ENCODE measurements around the gene TTBK2.

Gene TTBK2

DNA sequence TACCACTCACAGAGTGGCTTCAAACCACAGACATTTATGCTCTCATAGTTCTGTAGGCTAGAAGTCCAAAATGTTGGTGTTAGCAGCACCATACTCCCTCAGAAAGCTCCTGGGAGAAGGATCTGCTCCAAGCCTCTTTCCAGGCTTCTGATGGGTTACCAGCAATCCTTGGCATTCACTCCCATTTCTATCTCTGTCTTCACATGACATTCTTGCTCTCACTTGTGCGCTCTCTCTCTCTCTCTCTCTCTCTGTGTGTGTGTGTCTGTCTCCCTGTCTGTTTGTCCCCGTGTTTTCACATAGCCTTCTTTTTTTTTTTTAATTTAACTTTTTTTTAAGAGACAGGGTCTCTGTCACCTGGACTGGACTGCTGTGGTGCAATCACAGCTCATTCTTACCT lies 209.9 kb downstream of the TTBK2 start:
- no peak overlapping the region for H3K4me2 ChIP-seq (ENCODE audit: low read depth, low read length)
- no peaks in the 10 kb centered on the region for H3F3A ChIP-seq (ENCODE audit: insufficient read depth, low read length)
- no peaks in the 10 kb centered on the region for H3K4me1 ChIP-seq (ENCODE audit: low read length)
- H3K36me3 ChIP-seq (replicated peaks; ENCODE audit: insufficient read depth, low read length) = no peaks in the 10 kb centered on the region
- DNase-seq = no peak
- H3K9me3 ChIP-seq (replicated peaks; ENCODE audit: insufficient read depth, low read length) = no peaks in the 10 kb centered on the region
- H3K27ac ChIP-seq (ENCODE audit: low read length) = no peak overlapping the region
- H3K79me2 ChIP-seq (ENCODE audit: low read length) = no peaks in the 10 kb centered on the region
- no peaks in the 10 kb centered on the region for H4K20me1 ChIP-seq (ENCODE audit: insufficient read depth, low read length)
- H3K9me2 ChIP-seq (replicated peaks; ENCODE audit: insufficient read depth, low read length) = no peaks in the 10 kb centered on the region
- TF ChIP-seq EZH2phosphoT487 (IDR thresholded peaks at IDR 0.05; ENCODE audit: low read length) = no peak
- TF ChIP-seq, protein P1, sequence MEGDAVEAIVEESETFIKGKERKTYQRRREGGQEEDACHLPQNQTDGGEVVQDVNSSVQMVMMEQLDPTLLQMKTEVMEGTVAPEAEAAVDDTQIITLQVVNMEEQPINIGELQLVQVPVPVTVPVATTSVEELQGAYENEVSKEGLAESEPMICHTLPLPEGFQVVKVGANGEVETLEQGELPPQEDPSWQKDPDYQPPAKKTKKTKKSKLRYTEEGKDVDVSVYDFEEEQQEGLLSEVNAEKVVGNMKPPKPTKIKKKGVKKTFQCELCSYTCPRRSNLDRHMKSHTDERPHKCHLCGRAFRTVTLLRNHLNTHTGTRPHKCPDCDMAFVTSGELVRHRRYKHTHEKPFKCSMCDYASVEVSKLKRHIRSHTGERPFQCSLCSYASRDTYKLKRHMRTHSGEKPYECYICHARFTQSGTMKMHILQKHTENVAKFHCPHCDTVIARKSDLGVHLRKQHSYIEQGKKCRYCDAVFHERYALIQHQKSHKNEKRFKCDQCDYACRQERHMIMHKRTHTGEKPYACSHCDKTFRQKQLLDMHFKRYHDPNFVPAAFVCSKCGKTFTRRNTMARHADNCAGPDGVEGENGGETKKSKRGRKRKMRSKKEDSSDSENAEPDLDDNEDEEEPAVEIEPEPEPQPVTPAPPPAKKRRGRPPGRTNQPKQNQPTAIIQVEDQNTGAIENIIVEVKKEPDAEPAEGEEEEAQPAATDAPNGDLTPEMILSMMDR (IDR thresholded peaks at IDR 0.05; ENCODE audit: low read length) = no peak
- TF ChIP-seq EZH2 (optimal IDR thresholded peaks at IDR 0.05; ENCODE audit: low read depth, low read length) = no peak
- H2AFZ ChIP-seq (ENCODE audit: low read length) = no peak overlapping the region
- H3K9ac ChIP-seq (ENCODE audit: low read length) = no peak overlapping the region
- H3K27me3 ChIP-seq (replicated peaks; ENCODE audit: insufficient read depth, low read length) = no peaks in the 10 kb centered on the region
- no peak overlapping the region for H3K4me3 ChIP-seq (ENCODE audit: low read length)

GRCh38 chr15:42707873-42708544 lies 212.6 kb downstream of the TTBK2 start:
- H3K4me1 ChIP-seq (ENCODE audit: low read length) = no peaks in the 10 kb centered on the region
- no peaks in the 10 kb centered on the region for H3K36me3 ChIP-seq (replicated peaks; ENCODE audit: insufficient read depth, low read length)
- DNase-seq = no peak
- H4K20me1 ChIP-seq (ENCODE audit: insufficient read depth, low read length) = no peaks in the 10 kb centered on the region
- no peaks in the 10 kb centered on the region for H3K27me3 ChIP-seq (replicated peaks; ENCODE audit: insufficient read depth, low read length)
- TF ChIP-seq, protein P1 (IDR thresholded peaks at IDR 0.05; ENCODE audit: low read length) = no peak
- TF ChIP-seq EZH2 (optimal IDR thresholded peaks at IDR 0.05; ENCODE audit: low read depth, low read length) (no peak), EZH2phosphoT487 (IDR thresholded peaks at IDR 0.05; ENCODE audit: low read length) (no peak)
- H3K9me2 ChIP-seq (replicated peaks; ENCODE audit: insufficient read depth, low read length) = no peaks in the 10 kb centered on the region
- no peak overlapping the region for H3K4me2 ChIP-seq (ENCODE audit: low read depth, low read length)
- no peak overlapping the region for H3K4me3 ChIP-seq (ENCODE audit: low read length)
- no peak overlapping the region for H3K9ac ChIP-seq (ENCODE audit: low read length)
- no peaks in the 10 kb centered on the region for H3F3A ChIP-seq (ENCODE audit: insufficient read depth, low read length)
- no peaks in the 10 kb centered on the region for H3K9me3 ChIP-seq (replicated peaks; ENCODE audit: insufficient read depth, low read length)
- H3K79me2 ChIP-seq (ENCODE audit: low read length) = no peaks in the 10 kb centered on the region
- no peak overlapping the region for H3K27ac ChIP-seq (ENCODE audit: low read length)
- H2AFZ ChIP-seq (ENCODE audit: low read length) = no peak overlapping the region

- Histone ChIP-seq H3K27ac (ENCODE audit: low read length) (no peak overlapping the region), H4K20me1 (ENCODE audit: insufficient read depth, low read length) (no peaks in the 10 kb centered on the region), H3K4me1 (ENCODE audit: low read length) (no peaks in the 10 kb centered on the region), H3K4me3 (ENCODE audit: low read length) (no peak overlapping the region), H2AFZ (ENCODE audit: low read length) (no peak overlapping the region), H3K4me2 (ENCODE audit: low read depth, low read length) (no peak overlapping the region), H3K79me2 (ENCODE audit: low read length) (no peaks in the 10 kb centered on the region), H3K9me3 (replicated peaks; ENCODE audit: insufficient read depth, low read length) (no peaks in the 10 kb centered on the region), H3K27me3 (replicated peaks; ENCODE audit: insufficient read depth, low read length) (no peaks in the 10 kb centered on the region), H3K9me2 (replicated peaks; ENCODE audit: insufficient read depth, low read length) (no peaks in the 10 kb centered on the region), H3K9ac (ENCODE audit: low read length) (no peak overlapping the region), H3K36me3 (replicated peaks; ENCODE audit: insufficient read depth, low read length) (no peaks in the 10 kb centered on the region), H3F3A (ENCODE audit: insufficient read depth, low read length) (no peaks in the 10 kb centered on the region)
- TF ChIP-seq EZH2 (optimal IDR thresholded peaks at IDR 0.05; ENCODE audit: low read depth, low read length) = no peak
- TF ChIP-seq EZH2phosphoT487 (IDR thresholded peaks at IDR 0.05; ENCODE audit: low read length) = no peak
- TF ChIP-seq, protein P1 (IDR thresholded peaks at IDR 0.05; ENCODE audit: low read length) = no peak
- DNase-seq = no peak
Measured at GRCh38 chr15:42707068-42707467, 213.5 kb downstream of the TTBK2 start.

Data from MM.1S (cell line).